HepG2 (cell line): ENCODE results near the gene TCFL5. TPM values are rescaled to one million over a fixed set of nuclear protein-coding genes. Genes with fewer than 3 reads are reported as not detected.

ENCODE experiments used
- BORCS8-MEF2B ChIP-seq: sonication (generic); formaldehyde crosslinking; IDR thresholded peaks from 2 replicates; pipeline ENCODE4 v1.8.0; 2022; ENCODE audit warnings: mild to moderate bottlenecking, missing genetic modification reagents
- KLF9 ChIP-seq: IDR thresholded peaks from 2 replicates; pipeline ENCODE4 v1.6.1; 2016; ENCODE audit warnings: low read depth
- POLR2G ChIP-seq: fragments of 200-400 bp; formaldehyde crosslinking; IDR thresholded peaks from 2 replicates; pipeline ENCODE4 v1.6.1; 2018; ENCODE audit warnings: mild to moderate bottlenecking, low read depth, low read length, moderate library complexity
- REL ChIP-seq: sonication (generic); formaldehyde crosslinking; conservative IDR thresholded peaks from 2 replicates; pipeline ENCODE4 v1.8.0; 2022; ENCODE audit warnings: mild to moderate bottlenecking, missing genetic modification reagents, moderate library complexity
- RERE ChIP-seq: IDR thresholded peaks from 2 replicates; pipeline ENCODE4 v1.6.1; 2016; ENCODE audit warnings: low read depth, missing genetic modification reagents, missing compliant biosample characterization
- UBTF ChIP-seq: sonication (generic); formaldehyde crosslinking; IDR thresholded peaks from 2 replicates; pipeline ENCODE4 v1.4.0; 2020; ENCODE audit warnings: mild to moderate bottlenecking, missing genetic modification reagents
- ZNF17 ChIP-seq: sonication (generic); formaldehyde crosslinking; IDR thresholded peaks from 2 replicates; pipeline ENCODE4 v1.5.0; 2020; ENCODE audit warnings: mild to moderate bottlenecking, missing genetic modification reagents
- ZNF180 ChIP-seq: sonication (generic); formaldehyde crosslinking; IDR thresholded peaks from 2 replicates; pipeline ENCODE4 v1.4.0; 2020; ENCODE audit warnings: low read depth, missing genetic modification reagents, borderline replicate concordance
- ZNF407 ChIP-seq: sonication (generic); formaldehyde crosslinking; IDR thresholded peaks from one replicate; pipeline ENCODE4 v1.5.1; 2020; ENCODE audit warnings: mild to moderate bottlenecking, missing genetic modification reagents; ENCODE audit errors: not compliant biosample characterization
- ZNF556 ChIP-seq: sonication (generic); formaldehyde crosslinking; IDR thresholded peaks from 2 replicates; pipeline ENCODE4 v1.4.0; 2020; ENCODE audit warnings: mild to moderate bottlenecking, missing genetic modification reagents, borderline replicate concordance
- ZNF790 ChIP-seq: sonication (generic); formaldehyde crosslinking; IDR thresholded peaks from 2 replicates; pipeline ENCODE4 v1.8.0; 2022; ENCODE audit warnings: missing genetic modification reagents, mild to moderate bottlenecking, borderline replicate concordance
- polyA plus RNA-seq, 8 experiments: library from polyadenylated mRNA; depleted of rRNA in 3 of 8; stranded (reverse) in 7 of 8; unstranded in 1 of 8; fragments of >200 nt; fragmentation: Illumina TruSeq in 4 of 8; extraction: Trizol in 4 of 8; gene quantifications; 2 replicates each; pipeline versions ENCODE4 v1.2.1 to v1.2.3, GENCODE V29; 2011 to 2016; ENCODE audit warnings: low read depth in 4 of 8, missing spikeins in 1 of 8, mixed read lengths in 1 of 8; ENCODE audit not compliant: insufficient read depth in 1 of 8
- total RNA-seq, 5 experiments: library from RNA; depleted of rRNA; stranded (reverse); fragments of >200 nt; fragmentation: Illumina TruSeq; extraction: Trizol; gene quantifications; 2 replicates each; pipeline ENCODE4 v1.2.3, GENCODE V29; 2016; ENCODE audit warnings: low read depth in 1 of 5

The TCFL5 gene
- total and polyA plus RNA-seq, 2 of the 13 experiments (the other 11 are each of a cell fraction or from before 2014, with no cell fraction given), result 14.8 to 20.0 TPM

- TF ChIP-seq RERE (CRISPR knock-in tag) (no peak), ZNF407 (no peak), BORCS8-MEF2B (0 out of 2 replicates have a peak, but pooled peaks have one; percentile 20), REL (CRISPR knock-in tag) (no peak), ZNF17 (CRISPR knock-in tag) (0 out of 2 replicates have a peak, but pooled peaks have one; percentile 2), ZNF180 (CRISPR knock-in tag) (no peak), POLR2G (peak; percentile 11; the same call in 1 of the 2 replicates), ZNF790 (CRISPR knock-in tag) (peak; percentile 49; the same call in 1 of the 2 replicates), KLF9 (CRISPR knock-in tag) (no peak), UBTF (no peak), ZNF556 (CRISPR knock-in tag) (no peak)
Measured at GRCh38 chr20:62823688-62824475, 37.7 kb downstream of the TCFL5 start (continued).
